SK-N-SH (cell line): ENCODE data around the gene ATP6V1F. TPM values are rescaled to one million over a fixed set of nuclear protein-coding genes. Genes with fewer than 3 reads are reported as not detected.

Experiments used
- CTCF ChIA-PET: fragments of 300-600, 350-600 bp; formaldehyde crosslinking; extraction: SDS; loops from one replicate; lab custom pipeline; 2021; lab: Yijun Ruan, JAX
- POLR2A ChIA-PET: fragments of 350-600 bp; sonication (Branson Sonifier 250); formaldehyde crosslinking; extraction: SDS; loops from one replicate; lab custom pipeline; 2020; ENCODE audit warnings: antibody characterized with exemption, inconsistent platforms; lab: Yijun Ruan, JAX
- DNase-seq: peaks from one replicate; pipeline ENCODE4 v3.0.0; 2012
- H2AFZ ChIP-seq: fragments of 200-600 bp; sonication (generic); 2 replicates; pipeline ENCODE4 v1.8.1; 2016; ENCODE audit warnings: antibody characterized with exemption, mild to moderate bottlenecking, low read depth
- H3F3A ChIP-seq: fragments of 200-600 bp; sonication (generic); replicated peaks from 2 replicates; pipeline ENCODE3; 2016; ENCODE audit warnings: antibody characterized with exemption, mild to moderate bottlenecking; ENCODE audit not compliant: insufficient read depth
- H3K27ac ChIP-seq, 2 experiments: fragments of 200-500 bp in 1 of 2; fragments of 200-600 bp in 1 of 2; sonication (Bioruptor generic) in 1 of 2; sonication (generic), shearing (Covaris generic) in 1 of 2; 2 replicates each; pipeline versions ENCODE4 v1.5.1 to v1.6.1; 2014 to 2016; ENCODE audit warnings: low read depth in 2 of 2, inconsistent platforms in 1 of 2, low read length in 1 of 2, mild to moderate bottlenecking in 1 of 2, mixed read lengths in 1 of 2
- H3K27me3 ChIP-seq: fragments of 200-600 bp; sonication (generic), shearing (Covaris generic); 2 replicates; pipeline ENCODE4 v1.6.1; 2016; ENCODE audit warnings: mixed run types; ENCODE audit not compliant: insufficient read depth
- H3K36me3 ChIP-seq, 2 experiments: fragments of 200-500 bp in 1 of 2; fragments of 200-600 bp in 1 of 2; sonication (Bioruptor generic) in 1 of 2; sonication (generic) in 1 of 2; replicated peaks in 1 of 2; 2 replicates each; pipeline versions ENCODE3 to v1.5.1; 2014 to 2016; ENCODE audit warnings: low read length in 1 of 2, mild to moderate bottlenecking in 1 of 2; ENCODE audit not compliant: insufficient read depth in 2 of 2, control insufficient read depth in 1 of 2
- H3K4me1 ChIP-seq, 2 experiments: fragments of 200-500 bp in 1 of 2; fragments of 200-600 bp in 1 of 2; sonication (Bioruptor generic) in 1 of 2; sonication (generic), shearing (Covaris generic) in 1 of 2; 2 replicates each; pipeline versions ENCODE4 v1.5.1 to v1.6.1; 2014 to 2016; ENCODE audit warnings: low read depth in 1 of 2, low read length in 1 of 2, mixed run types in 1 of 2; ENCODE audit not compliant: insufficient read depth in 2 of 2, control insufficient read depth in 1 of 2
- H3K4me2 ChIP-seq: fragments of 200-600 bp; sonication (generic), shearing (Covaris generic); 2 replicates; pipeline ENCODE4 v1.6.1; 2017; ENCODE audit warnings: mixed run types
- H3K4me3 ChIP-seq, 2 experiments: fragments of 200-500 bp in 1 of 2; fragments of 200-600 bp in 1 of 2; sonication (Bioruptor generic) in 1 of 2; sonication (generic), shearing (Covaris generic) in 1 of 2; 2 replicates each; pipeline versions ENCODE4 v1.5.1 to v1.8.1; 2014 to 2016; ENCODE audit warnings: low read depth in 2 of 2, inconsistent platforms in 1 of 2, low read length in 1 of 2, mild to moderate bottlenecking in 1 of 2, mixed read lengths in 1 of 2, moderate library complexity in 1 of 2
- H3K79me2 ChIP-seq: fragments of 200-600 bp; sonication (generic); 2 replicates; pipeline ENCODE4 v1.8.1; 2017; ENCODE audit warnings: mild to moderate bottlenecking; ENCODE audit not compliant: insufficient read depth
- H3K9ac ChIP-seq: fragments of 200-600 bp; sonication (generic); 2 replicates; pipeline ENCODE4 v1.6.1; 2017; ENCODE audit warnings: mixed run types
- H3K9me2 ChIP-seq: fragments of 200-600 bp; sonication (generic); 2 replicates; pipeline ENCODE4 v1.6.1; 2017; ENCODE audit warnings: mixed run types
- H3K9me3 ChIP-seq: fragments of 200-600 bp; sonication (generic); 2 replicates; pipeline ENCODE4 v1.6.1; 2017; ENCODE audit warnings: mixed run types, mild to moderate bottlenecking, moderate library complexity
- H4K20me1 ChIP-seq: fragments of 200-600 bp; sonication (generic); 2 replicates; pipeline ENCODE4 v1.6.1; 2017; ENCODE audit warnings: mild to moderate bottlenecking, mixed run types; ENCODE audit not compliant: insufficient read depth
- CTCF ChIP-seq: fragments of 200-600 bp; sonication (generic); IDR thresholded peaks from 2 replicates; pipeline ENCODE4 v1.6.1; 2017; ENCODE audit warnings: antibody characterized with exemption, mild to moderate bottlenecking, moderate library complexity
- ELF1 ChIP-seq: IDR thresholded peaks from 2 replicates; pipeline ENCODE4 v1.4.0; 2012
- EP300 ChIP-seq, 2 experiments: IDR thresholded peaks; 2 replicates each; pipeline versions ENCODE4 v1.4.0 to v1.6.1; 2012; ENCODE audit warnings: borderline replicate concordance in 1 of 2, low read depth in 1 of 2, low read length in 1 of 2
- FOSL2 ChIP-seq: IDR thresholded peaks from 2 replicates; pipeline ENCODE4 v1.4.0; 2012; ENCODE audit warnings: low read depth, mild to moderate bottlenecking, moderate library complexity, borderline replicate concordance
- FOXJ3 ChIP-seq: sonication (generic); formaldehyde crosslinking; IDR thresholded peaks from 2 replicates; pipeline ENCODE4 v1.5.1; 2020; ENCODE audit warnings: mild to moderate bottlenecking, missing genetic modification reagents
- FOXM1 ChIP-seq: IDR thresholded peaks from 2 replicates; pipeline ENCODE4 v1.4.0; 2012; ENCODE audit warnings: low read depth, mild to moderate bottlenecking
- GATA2 ChIP-seq: sonication (generic); formaldehyde crosslinking; IDR thresholded peaks from 2 replicates; pipeline ENCODE4 v1.5.0; 2020; ENCODE audit warnings: mild to moderate bottlenecking, missing genetic modification reagents
- JUND ChIP-seq: IDR thresholded peaks from 2 replicates; pipeline ENCODE4 v1.4.0; 2012
- MAX ChIP-seq: IDR thresholded peaks from 2 replicates; pipeline ENCODE4 v1.4.0; 2012; ENCODE audit warnings: low read depth
- MEF2A ChIP-seq: IDR thresholded peaks from 2 replicates; pipeline ENCODE4 v1.4.0; 2012; ENCODE audit warnings: low read depth, borderline replicate concordance
- NFIC ChIP-seq: IDR thresholded peaks from 2 replicates; pipeline ENCODE4 v1.4.0; 2012; ENCODE audit warnings: borderline replicate concordance
- REST ChIP-seq: IDR thresholded peaks from 2 replicates; pipeline ENCODE4 v1.6.1; 2012; ENCODE audit warnings: mild to moderate bottlenecking, low read depth, low read length, moderate library complexity
- RFX5 ChIP-seq: IDR thresholded peaks from 2 replicates; pipeline ENCODE4 v1.6.1; 2012; ENCODE audit warnings: mild to moderate bottlenecking, improper control_type of control experiment, low read length
- SIN3A ChIP-seq: IDR thresholded peaks from 2 replicates; pipeline ENCODE4 v1.6.1; 2012; ENCODE audit warnings: low read depth, mild to moderate bottlenecking, low read length, moderate library complexity, borderline replicate concordance
- TAF1 ChIP-seq: IDR thresholded peaks from 2 replicates; pipeline ENCODE4 v1.6.1; 2012; ENCODE audit warnings: low read depth, mild to moderate bottlenecking, low read length, moderate library complexity, borderline replicate concordance
- TEAD4 ChIP-seq: IDR thresholded peaks from 2 replicates; pipeline ENCODE4 v1.4.0; 2012; ENCODE audit warnings: mild to moderate bottlenecking, borderline replicate concordance; ENCODE audit not compliant: insufficient read depth
- USF1 ChIP-seq: IDR thresholded peaks from 2 replicates; pipeline ENCODE4 v1.4.0; 2012; ENCODE audit warnings: low read depth, borderline replicate concordance
- YY1 ChIP-seq: IDR thresholded peaks from 2 replicates; pipeline ENCODE4 v1.4.0; 2012; ENCODE audit warnings: low read depth, mild to moderate bottlenecking
- ZBTB33 ChIP-seq: IDR thresholded peaks from 2 replicates; pipeline ENCODE4 v1.4.0; 2012; ENCODE audit warnings: low read depth, borderline replicate concordance
- WGBS: methylation state at CpG from one replicate; pipeline ENCODE4 v1.1.6; 2017; ENCODE audit warnings: low lambda C conversion rate; 5-methylcytosine and 5-hydroxymethylcytosine counted together
- polyA plus RNA-seq, 3 experiments: library from polyadenylated mRNA; depleted of rRNA; stranded (reverse); fragments of >200 nt; gene quantifications; 2 replicates each; pipeline ENCODE4 v1.2.3, GENCODE V29; 2012

The ATP6V1F gene
- polyA plus RNA-seq, 1 of the 3 experiments (the other 2 are of a cell fraction), result 495 TPM

GRCh38 chr7:128878226-128879105, 15.8 kb downstream of the ATP6V1F start:
- Histone ChIP-seq H2AFZ (no peak overlapping the region), H3K4me1 (peaks cover 0 to 24% of the 10 kb centered on the region in 2 experiments; a peak in 1 of 4 replicates), H4K20me1 (no peaks in the 10 kb centered on the region), H3K4me3 (no peak overlapping the region), H3K9me2 (no peaks in the 10 kb centered on the region), H3K27ac (no peak overlapping the region), H3K4me2 (no peak overlapping the region), H3K27me3 (no peaks in the 10 kb centered on the region), H3F3A (peaks cover 8% of the 10 kb centered on the region), H3K9ac (no peak overlapping the region), H3K36me3 (no peaks in the 10 kb centered on the region), H3K9me3 (no peaks in the 10 kb centered on the region), H3K79me2 (no peaks in the 10 kb centered on the region)
- POLR2A ChIA-PET, result no interaction called here
- DNase-seq, result no peak
- CTCF ChIA-PET, result interaction anchor here (0.9 to 12.3 kb wide), 27 partner anchors 8 to 531 kb away, joined by 3 to 181 read pairs (median 7); partner anchors contain the start of genes ATP6V1F and METTL2B
- 79% methylated on average over 13 of the region's 14 CpGs for WGBS
- TF ChIP-seq TEAD4 (no peak), ZBTB33 (no peak), MAX (no peak), TAF1 (no peak), ELF1 (no peak), JUND (no peak), FOXJ3 (no peak), RFX5 (no peak), SIN3A (no peak), EP300 (IDR thresholded peaks at IDR 0.05; ENCODE audit: borderline replicate concordance in 1 of 2, low read depth in 1 of 2, low read length in 1 of 2) (no peak), MEF2A (no peak), NFIC (no peak), FOXM1 (no peak), FOSL2 (no peak), CTCF (no peak), GATA2 (no peak), USF1 (no peak), YY1 (no peak), REST (no peak)
